ENCODE measurements around the gene PTGES3L. TPM values are rescaled to one million over a fixed set of nuclear protein-coding genes. Genes with fewer than 3 reads are reported as not detected.
"Not testable (repeated sequence)": the region's sequence is repeated elsewhere in the genome, so short reads cannot be mapped to it uniquely, and the experiment has no call there.

PTGES3L gene
- total and polyA plus RNA-seq, 2 donors (not counting 1 experiment from before 2014, with no cell fraction given) = 0.17 to 1.7 TPM

DNA sequence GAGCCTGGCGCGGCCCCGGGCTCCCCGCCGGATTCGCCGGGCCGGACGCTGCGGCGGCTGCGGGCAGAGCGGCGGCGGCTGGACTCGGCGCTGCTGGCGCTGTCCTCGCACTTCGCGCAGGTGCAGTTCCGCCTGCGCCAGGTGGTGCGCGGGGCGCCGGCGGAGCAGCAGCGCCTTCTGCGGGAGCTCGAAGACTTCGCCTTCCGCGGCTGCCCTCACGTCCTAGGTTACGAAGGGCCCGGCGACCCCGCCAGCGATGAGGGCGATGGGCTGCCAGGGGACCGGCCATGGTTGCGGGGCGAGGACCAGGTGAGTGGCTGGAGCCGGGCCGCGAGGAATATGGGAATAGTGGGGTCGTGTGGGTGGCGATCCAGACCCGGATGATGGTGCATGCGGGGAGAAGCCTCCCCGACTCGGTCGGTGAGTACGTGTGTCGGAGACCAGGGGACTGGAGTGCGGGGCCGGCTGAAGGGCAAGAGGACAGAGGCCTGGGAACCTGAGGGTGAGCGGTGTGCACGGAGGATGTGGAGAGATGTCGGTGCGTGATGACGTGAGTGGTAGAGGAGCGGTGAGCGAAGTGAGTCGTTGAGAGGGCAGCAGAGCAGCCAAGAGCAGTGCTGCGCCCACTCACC is 1.0 kb upstream of the PTGES3L start:
- H3K36me3 ChIP-seq (ENCODE audit: control insufficient read depth, insufficient read depth, low read length) = no peaks in the 10 kb centered on the region
- no peaks in the 10 kb centered on the region for H3K9me3 ChIP-seq (ENCODE audit: control insufficient read depth, insufficient read depth, low read depth, low read length)
- no peak for TF ChIP-seq EZH2 (IDR thresholded peaks at IDR 0.05; ENCODE audit: low read length, missing control alignments)
- TF ChIP-seq, protein P1, sequence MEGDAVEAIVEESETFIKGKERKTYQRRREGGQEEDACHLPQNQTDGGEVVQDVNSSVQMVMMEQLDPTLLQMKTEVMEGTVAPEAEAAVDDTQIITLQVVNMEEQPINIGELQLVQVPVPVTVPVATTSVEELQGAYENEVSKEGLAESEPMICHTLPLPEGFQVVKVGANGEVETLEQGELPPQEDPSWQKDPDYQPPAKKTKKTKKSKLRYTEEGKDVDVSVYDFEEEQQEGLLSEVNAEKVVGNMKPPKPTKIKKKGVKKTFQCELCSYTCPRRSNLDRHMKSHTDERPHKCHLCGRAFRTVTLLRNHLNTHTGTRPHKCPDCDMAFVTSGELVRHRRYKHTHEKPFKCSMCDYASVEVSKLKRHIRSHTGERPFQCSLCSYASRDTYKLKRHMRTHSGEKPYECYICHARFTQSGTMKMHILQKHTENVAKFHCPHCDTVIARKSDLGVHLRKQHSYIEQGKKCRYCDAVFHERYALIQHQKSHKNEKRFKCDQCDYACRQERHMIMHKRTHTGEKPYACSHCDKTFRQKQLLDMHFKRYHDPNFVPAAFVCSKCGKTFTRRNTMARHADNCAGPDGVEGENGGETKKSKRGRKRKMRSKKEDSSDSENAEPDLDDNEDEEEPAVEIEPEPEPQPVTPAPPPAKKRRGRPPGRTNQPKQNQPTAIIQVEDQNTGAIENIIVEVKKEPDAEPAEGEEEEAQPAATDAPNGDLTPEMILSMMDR (conservative IDR thresholded peaks at IDR 0.05 in 1 of 2, IDR thresholded peaks at IDR 0.05 in 1 of 2; ENCODE audit: low read depth in 1 of 2, low read length in 2 of 2) = no peak
- peaks cover 18% of the 10 kb centered on the region for H3K79me2 ChIP-seq (ENCODE audit: control insufficient read depth, insufficient read depth, low read length)
- H2AFZ ChIP-seq (ENCODE audit: low read length) = peak overlapping the region; percentile 79
- peak overlapping the region; percentile 85 to 95 (median 90) for H3K4me3 ChIP-seq (replicated peaks in 1 of 4; ENCODE audit: control extremely low read depth in 1 of 4, insufficient read depth in 1 of 4, low read depth in 3 of 4, low read length in 4 of 4)
- no peaks in the 10 kb centered on the region for H4K20me1 ChIP-seq (ENCODE audit: control insufficient read depth, extremely low read depth, insufficient read depth, low read length)
- H3K27me3 ChIP-seq (ENCODE audit: control insufficient read depth, insufficient read depth, low read length) = no peaks in the 10 kb centered on the region
- H3K27ac ChIP-seq (ENCODE audit: insufficient read depth, low read length) = peak overlapping the region; percentile 77
- DNase-seq (ENCODE audit: low read depth in 2 of 2) = peak; percentile 39 to 68
- peak overlapping the region; percentile 99 for H3K4me2 ChIP-seq (ENCODE audit: extremely low read depth, insufficient read depth, low read length)
- peak overlapping the region; percentile 82 for H3K9ac ChIP-seq (ENCODE audit: insufficient read depth, low read length)
- peaks cover 6% of the 10 kb centered on the region for H3K4me1 ChIP-seq (ENCODE audit: control insufficient read depth, extremely low read depth, insufficient read depth, low read length)

DNA sequence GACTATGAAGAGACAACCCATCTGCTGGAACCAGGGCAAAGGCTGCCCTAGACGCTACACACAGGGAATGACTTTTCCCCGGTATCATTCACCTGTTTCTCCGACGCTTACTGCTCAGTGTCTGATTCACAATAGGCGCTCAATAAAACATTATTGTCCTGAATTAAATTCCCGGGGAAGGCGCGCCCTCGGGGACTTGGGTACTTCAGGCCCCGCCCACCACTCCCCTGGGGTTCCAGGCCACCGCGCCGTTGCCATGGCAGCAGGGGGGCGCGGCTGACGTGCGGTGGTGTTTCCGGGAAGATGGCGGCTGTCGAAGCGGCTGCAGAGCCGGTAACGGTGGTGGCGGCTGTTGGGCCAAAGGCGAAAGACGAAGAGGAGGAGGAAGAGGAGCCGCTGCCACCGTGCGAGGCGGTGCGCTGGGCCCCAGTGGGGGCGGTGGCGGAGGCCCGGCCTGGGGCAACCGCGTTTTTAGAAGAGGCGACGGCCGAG is 440 bp upstream of the PTGES3L start, which contains the start of gene RUNDC1:
TSS of gene RUNDC1 (plus strand) at position 292 of the 492 bp plus-strand sequence. CDS start at position 304, 12 bp downstream.
- no peaks in the 10 kb centered on the region for H3K9me3 ChIP-seq (ENCODE audit: control insufficient read depth, insufficient read depth, low read depth, low read length)

DNA sequence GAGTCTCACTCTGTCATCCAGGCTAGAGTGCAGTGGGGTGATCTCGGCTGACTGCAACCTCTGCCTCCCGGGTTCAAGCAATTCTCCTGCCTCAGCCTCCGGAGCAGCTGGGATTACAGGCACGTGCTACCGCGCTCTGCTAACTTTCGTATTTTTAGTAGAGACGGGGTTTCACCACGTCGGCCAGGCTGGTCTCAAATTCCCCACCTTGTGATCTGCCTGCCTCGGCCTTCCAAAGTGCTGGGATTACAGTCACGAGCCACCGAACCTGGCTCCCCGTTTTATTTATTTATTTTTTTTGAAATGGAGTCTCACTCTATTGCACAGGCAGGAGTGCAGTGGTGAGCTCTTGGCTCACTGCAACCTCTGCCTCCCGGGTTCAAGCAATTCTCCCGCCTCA is 4.2 kb downstream of the PTGES3L start:
- not testable (repeated sequence) for DNase-seq (ENCODE audit: low read depth in 2 of 2); H3K79me2 ChIP-seq (ENCODE audit: control insufficient read depth, insufficient read depth, low read length); H3K4me1 ChIP-seq (ENCODE audit: control insufficient read depth, extremely low read depth, insufficient read depth, low read length); H3K36me3 ChIP-seq (ENCODE audit: control insufficient read depth, insufficient read depth, low read length); H3K9me3 ChIP-seq (ENCODE audit: control insufficient read depth, insufficient read depth, low read depth, low read length); H2AFZ ChIP-seq (ENCODE audit: low read length); H3K9ac ChIP-seq (ENCODE audit: insufficient read depth, low read length); H3K4me3 ChIP-seq (replicated peaks in 1 of 4; ENCODE audit: control extremely low read depth in 1 of 4, insufficient read depth in 1 of 4, low read depth in 3 of 4, low read length in 4 of 4); H3K27ac ChIP-seq (ENCODE audit: insufficient read depth, low read length); H4K20me1 ChIP-seq (ENCODE audit: control insufficient read depth, extremely low read depth, insufficient read depth, low read length); H3K27me3 ChIP-seq (ENCODE audit: control insufficient read depth, insufficient read depth, low read length); H3K4me2 ChIP-seq (ENCODE audit: extremely low read depth, insufficient read depth, low read length)

More for the DNA sequence above, 440 bp upstream of the PTGES3L start, which contains the start of gene RUNDC1:
- TF ChIP-seq EZH2 (IDR thresholded peaks at IDR 0.05; ENCODE audit: low read length, missing control alignments) = no peak
- TF ChIP-seq, protein P1 (conservative IDR thresholded peaks at IDR 0.05 in 1 of 2, IDR thresholded peaks at IDR 0.05 in 1 of 2; ENCODE audit: low read depth in 1 of 2, low read length in 2 of 2) = no peak
- Histone ChIP-seq H3K9ac (ENCODE audit: insufficient read depth, low read length) (peak within 1 kb of the TSS; percentile 82), H4K20me1 (ENCODE audit: control insufficient read depth, extremely low read depth, insufficient read depth, low read length) (no peaks in the 10 kb centered on the region), H3K27me3 (ENCODE audit: control insufficient read depth, insufficient read depth, low read length) (no peaks in the 10 kb centered on the region), H3K27ac (ENCODE audit: insufficient read depth, low read length) (peak within 1 kb of the TSS; percentile 77), H3K4me2 (ENCODE audit: extremely low read depth, insufficient read depth, low read length) (peak within 1 kb of the TSS; percentile 99), H3K36me3 (ENCODE audit: control insufficient read depth, insufficient read depth, low read length) (no peaks in the 10 kb centered on the region), H2AFZ (ENCODE audit: low read length) (peak within 1 kb of the TSS; percentile 79), H3K4me3 (replicated peaks in 1 of 4; ENCODE audit: control extremely low read depth in 1 of 4, insufficient read depth in 1 of 4, low read depth in 3 of 4, low read length in 4 of 4) (peak within 1 kb of the TSS; percentile 85 to 95 (median 90)), H3K79me2 (ENCODE audit: control insufficient read depth, insufficient read depth, low read length) (peaks cover 18% of the 10 kb centered on the region), H3K4me1 (ENCODE audit: control insufficient read depth, extremely low read depth, insufficient read depth, low read length) (peaks cover 6% of the 10 kb centered on the region)
- peak; percentile 78 to 80 for DNase-seq (ENCODE audit: low read depth in 2 of 2)
